ENCODE results near the gene NRSN2.

Gene NRSN2

DNA sequence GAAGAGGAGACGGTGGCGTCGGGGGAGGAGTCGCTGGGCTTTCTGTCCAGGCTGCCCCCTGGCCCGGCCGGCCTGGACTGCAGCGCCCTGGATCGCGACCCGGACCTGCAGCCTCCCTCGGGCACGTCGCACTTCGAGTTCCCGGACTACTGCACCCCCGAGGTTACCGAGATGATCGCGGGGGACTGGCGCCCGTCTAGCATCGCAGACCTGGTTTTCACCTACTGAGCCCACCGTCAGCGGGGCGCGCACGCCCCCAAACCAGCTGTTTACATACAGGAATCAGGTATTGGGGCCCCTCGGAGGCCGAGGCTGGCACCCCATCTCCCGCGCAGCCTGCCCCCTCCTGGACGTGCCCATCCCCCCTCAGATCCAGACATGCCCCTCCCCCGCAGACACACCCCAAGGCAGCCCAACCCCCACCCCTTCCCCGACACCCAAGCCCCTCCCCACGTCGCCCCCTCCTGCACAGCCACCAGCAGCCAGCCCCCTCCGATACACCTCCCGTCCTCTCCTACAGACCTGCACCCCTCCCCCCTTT is 20.2 kb upstream of the NRSN2 start:
- Histone ChIP-seq H3K4me3 (ENCODE audit: low read depth, low read length) (peak overlapping the region; percentile 77), H3K36me3 (ENCODE audit: control insufficient read depth in 1 of 2, insufficient read depth in 2 of 2, low read length in 2 of 2) (peaks cover 0 to 2% of the 10 kb centered on the region in 2 experiments)
- WGBS (ENCODE audit: extremely low coverage, insufficient coverage, insufficient read length), result no CpG with 5 or more reads among the region's 38 CpGs

DNA sequence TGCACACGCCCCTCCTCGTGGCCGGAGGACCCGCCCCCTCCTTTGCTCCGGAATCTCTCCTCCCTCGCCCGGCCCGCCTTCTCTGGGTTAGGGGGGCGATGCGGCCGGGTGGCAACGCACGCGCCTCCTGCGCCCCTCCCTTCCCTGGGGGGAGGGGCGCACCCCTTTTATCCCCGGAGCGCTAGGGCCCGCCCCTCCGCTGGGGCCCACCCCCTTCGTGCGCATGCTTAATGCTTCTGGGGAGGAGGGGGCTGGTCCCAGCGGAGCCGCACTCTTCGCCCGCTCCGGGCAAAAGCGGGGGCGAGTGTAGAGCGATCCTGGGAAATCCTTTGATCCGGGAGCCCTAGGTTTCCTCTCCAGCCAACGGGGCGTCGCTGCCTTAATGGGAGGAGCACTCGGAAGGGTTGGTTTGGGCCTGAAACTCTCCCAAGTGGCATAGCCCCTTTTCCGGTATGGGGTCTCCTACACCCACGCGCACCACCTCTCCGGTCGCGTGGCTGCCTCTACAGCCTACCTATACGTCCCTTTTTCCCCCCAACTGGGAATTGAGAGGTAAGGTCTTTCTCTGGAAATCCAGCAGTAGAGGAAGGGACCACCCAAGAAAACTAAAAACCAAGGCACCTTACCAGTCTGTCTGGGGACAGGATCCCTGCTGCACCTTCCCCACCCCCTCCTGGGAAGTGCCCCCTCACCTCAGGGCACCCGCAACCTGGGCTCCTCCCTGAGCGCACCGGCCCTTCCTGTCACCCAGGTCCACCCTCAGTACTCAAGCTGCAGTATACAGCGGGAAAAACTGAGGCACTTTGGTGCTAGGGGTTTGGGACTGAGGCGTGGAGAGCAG is 19.5 kb upstream of the NRSN2 start:
- no peaks in the 10 kb centered on the region for H3K27me3 ChIP-seq (ENCODE audit: insufficient read depth, low read length)
- H3K18ac ChIP-seq (ENCODE audit: low read length), result peak overlapping the region; percentile 23
- peak overlapping the region; percentile 57 for H3K9ac ChIP-seq (ENCODE audit: low read length)
- H3K79me1 ChIP-seq (ENCODE audit: low read length), result peaks cover 19% of the 10 kb centered on the region
- peak; percentile 48 to 65 for DNase-seq
- peak overlapping the region; percentile 35 for H2BK120ac ChIP-seq (ENCODE audit: insufficient read depth, low read length, poor library complexity)
- H3K4ac ChIP-seq (ENCODE audit: low read depth, low read length), result peak overlapping the region; percentile 9
- H2BK5ac ChIP-seq (ENCODE audit: low read depth, low read length, poor library complexity), result no peak overlapping the region
- no peaks in the 10 kb centered on the region for H3K9me3 ChIP-seq (ENCODE audit: insufficient read depth, low read depth, low read length)
- H3K14ac ChIP-seq (ENCODE audit: low read length), result peak overlapping the region; percentile 54
- H3K4me2 ChIP-seq (ENCODE audit: low read length), result peak overlapping the region; percentile 82
- H4K91ac ChIP-seq (ENCODE audit: low read depth, low read length), result no peak overlapping the region
- no peak overlapping the region for H3K27ac ChIP-seq (ENCODE audit: low read depth, low read length)
- no peak overlapping the region for H4K12ac ChIP-seq (ENCODE audit: low read depth, low read length)
- peaks cover 10% of the 10 kb centered on the region for H3K79me2 ChIP-seq (ENCODE audit: control insufficient read depth, insufficient read depth, low read length, poor library complexity)
- H3K4me3 ChIP-seq (ENCODE audit: low read depth, low read length), result peak overlapping the region; percentile 77
- H3K36me3 ChIP-seq (ENCODE audit: control insufficient read depth in 1 of 2, insufficient read depth in 2 of 2, low read length in 2 of 2), result peaks cover 0 to 2% of the 10 kb centered on the region in 2 experiments
- H2BK12ac ChIP-seq (ENCODE audit: low read length), result peak overlapping the region; percentile 28
- no CpG with 5 or more reads among the region's 47 CpGs for WGBS (ENCODE audit: extremely low coverage, insufficient coverage, insufficient read length)
- H3K4me1 ChIP-seq (ENCODE audit: control insufficient read depth in 1 of 2, insufficient read depth in 2 of 2, low read length in 2 of 2), result peaks cover 0 to 9% of the 10 kb centered on the region in 2 experiments
- no peak overlapping the region for H2AK5ac ChIP-seq (ENCODE audit: low read length)
- H4K8ac ChIP-seq (ENCODE audit: low read depth, low read length), result peak overlapping the region; percentile 52
- H2AFZ ChIP-seq (ENCODE audit: insufficient read depth, low read length, poor library complexity), result no peak overlapping the region
- no peak overlapping the region for H3K23ac ChIP-seq (ENCODE audit: low read length)

More for the DNA sequence above, 20.2 kb upstream of the NRSN2 start:
- peak overlapping the region; percentile 73 for H4K12ac ChIP-seq (ENCODE audit: low read depth, low read length)
- peak overlapping the region; percentile 10 for H4K8ac ChIP-seq (ENCODE audit: low read depth, low read length)
- peak overlapping the region; percentile 37 for H2AK5ac ChIP-seq (ENCODE audit: low read length)
- peak overlapping the region; percentile 42 for H3K9ac ChIP-seq (ENCODE audit: low read length)
- peaks cover 0 to 9% of the 10 kb centered on the region in 2 experiments for H3K4me1 ChIP-seq (ENCODE audit: control insufficient read depth in 1 of 2, insufficient read depth in 2 of 2, low read length in 2 of 2)
- peak overlapping the region; percentile 56 for H3K14ac ChIP-seq (ENCODE audit: low read length)
- peak overlapping the region; percentile 3 for H2BK12ac ChIP-seq (ENCODE audit: low read length)
- H3K4ac ChIP-seq (ENCODE audit: low read depth, low read length), result peak overlapping the region; percentile 80
- DNase-seq, result no peak
- H3K79me2 ChIP-seq (ENCODE audit: control insufficient read depth, insufficient read depth, low read length, poor library complexity), result peaks cover 10% of the 10 kb centered on the region
- H4K91ac ChIP-seq (ENCODE audit: low read depth, low read length), result peak overlapping the region; percentile 59
- peak overlapping the region; percentile 7 for H2BK5ac ChIP-seq (ENCODE audit: low read depth, low read length, poor library complexity)
- H3K27ac ChIP-seq (ENCODE audit: low read depth, low read length), result peak overlapping the region; percentile 91
- H3K18ac ChIP-seq (ENCODE audit: low read length), result peak overlapping the region; percentile 48
- H2BK120ac ChIP-seq (ENCODE audit: insufficient read depth, low read length, poor library complexity), result peak overlapping the region; percentile 65
- H2AFZ ChIP-seq (ENCODE audit: insufficient read depth, low read length, poor library complexity), result peak overlapping the region; percentile 73
- H3K4me2 ChIP-seq (ENCODE audit: low read length), result peak overlapping the region; percentile 82
- peaks cover 19% of the 10 kb centered on the region for H3K79me1 ChIP-seq (ENCODE audit: low read length)
- no peaks in the 10 kb centered on the region for H3K9me3 ChIP-seq (ENCODE audit: insufficient read depth, low read depth, low read length)
- no peaks in the 10 kb centered on the region for H3K27me3 ChIP-seq (ENCODE audit: insufficient read depth, low read length)
- no peak overlapping the region for H3K23ac ChIP-seq (ENCODE audit: low read length)

DNA sequence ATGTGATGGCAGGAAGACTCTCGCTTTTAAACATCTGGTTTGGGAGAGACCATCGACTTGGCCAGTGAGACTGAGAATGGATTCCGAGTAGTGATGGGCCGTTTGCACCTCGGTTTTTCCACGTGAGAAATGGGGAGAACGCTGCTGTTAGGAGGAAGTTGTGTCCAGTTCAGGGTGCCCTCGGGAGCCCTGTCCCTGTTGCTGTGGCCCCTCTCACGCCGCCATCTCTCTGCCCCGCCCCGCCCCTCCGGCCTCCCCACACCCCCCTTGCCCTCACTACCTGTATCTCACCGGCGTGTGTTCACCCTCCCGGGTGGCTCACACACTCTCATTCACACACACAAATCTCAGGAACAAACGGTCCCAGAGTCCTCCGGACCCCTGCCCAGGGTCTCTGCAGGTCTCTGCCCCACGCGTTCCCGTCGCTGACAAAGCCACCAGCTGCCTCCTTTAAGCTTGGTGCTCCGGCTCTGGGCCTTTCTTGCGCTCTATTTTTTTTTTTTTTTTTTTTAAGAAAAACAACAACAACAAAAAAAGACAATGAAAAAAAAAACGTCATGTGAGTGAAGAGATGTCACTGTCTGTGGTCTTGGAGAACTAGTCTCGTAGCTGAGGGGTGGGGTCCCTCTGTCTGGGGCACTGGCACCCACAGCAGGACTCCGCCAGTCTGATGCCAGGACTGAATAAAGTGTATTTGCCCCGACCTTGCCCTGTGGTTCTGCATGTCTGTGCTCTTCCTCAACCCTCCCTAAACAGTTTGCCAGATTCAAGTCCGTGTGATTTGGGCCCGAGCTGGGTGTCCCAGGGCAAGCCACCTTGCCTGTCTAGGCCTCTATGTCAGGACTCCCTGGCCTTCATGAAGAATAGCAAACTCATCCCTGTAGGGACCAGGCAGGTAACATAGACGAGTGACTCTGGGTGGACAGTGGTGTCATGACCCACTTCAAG is 18.6 kb upstream of the NRSN2 start:
- Histone ChIP-seq H3K23ac (ENCODE audit: low read length) (no peak overlapping the region), H2BK5ac (ENCODE audit: low read depth, low read length, poor library complexity) (no peak overlapping the region), H3K9me3 (ENCODE audit: insufficient read depth, low read depth, low read length) (no peaks in the 10 kb centered on the region), H3K79me2 (ENCODE audit: control insufficient read depth, insufficient read depth, low read length, poor library complexity) (peaks cover 10% of the 10 kb centered on the region), H4K91ac (ENCODE audit: low read depth, low read length) (no peak overlapping the region), H3K14ac (ENCODE audit: low read length) (no peak overlapping the region), H2AFZ (ENCODE audit: insufficient read depth, low read length, poor library complexity) (no peak overlapping the region), H4K8ac (ENCODE audit: low read depth, low read length) (no peak overlapping the region), H3K18ac (ENCODE audit: low read length) (no peak overlapping the region), H3K4me3 (ENCODE audit: low read depth, low read length) (peak overlapping the region; percentile 77), H3K79me1 (ENCODE audit: low read length) (peaks cover 19% of the 10 kb centered on the region), H3K4me1 (ENCODE audit: control insufficient read depth in 1 of 2, insufficient read depth in 2 of 2, low read length in 2 of 2) (peaks cover 0 to 9% of the 10 kb centered on the region in 2 experiments), H2AK5ac (ENCODE audit: low read length) (no peak overlapping the region), H3K27ac (ENCODE audit: low read depth, low read length) (no peak overlapping the region), H3K27me3 (ENCODE audit: insufficient read depth, low read length) (no peaks in the 10 kb centered on the region), H2BK12ac (ENCODE audit: low read length) (no peak overlapping the region), H3K4ac (ENCODE audit: low read depth, low read length) (no peak overlapping the region), H3K4me2 (ENCODE audit: low read length) (peak overlapping the region; percentile 82), H3K36me3 (ENCODE audit: control insufficient read depth in 1 of 2, insufficient read depth in 2 of 2, low read length in 2 of 2) (peaks cover 0 to 2% of the 10 kb centered on the region in 2 experiments), H3K9ac (ENCODE audit: low read length) (peak overlapping the region; percentile 36), H2BK120ac (ENCODE audit: insufficient read depth, low read length, poor library complexity) (no peak overlapping the region), H4K12ac (ENCODE audit: low read depth, low read length) (no peak overlapping the region)
- no CpG with 5 or more reads among the region's 31 CpGs for WGBS (ENCODE audit: extremely low coverage, insufficient coverage, insufficient read length)
- no peak for DNase-seq

Measured in trophoblast cell (in vitro differentiated cells and primary cell).